BE2C (cell line): ENCODE measurements around the gene ASS1.
"Not testable (repeated sequence)": the region's sequence is repeated elsewhere in the genome, so short reads cannot be mapped to it uniquely, and the experiment has no call there.

Experiments used
- DNase-seq: peaks from one replicate; pipeline ENCODE4 v3.0.0-alpha.2; 2020
- H3K27me3 ChIP-seq: fragments of 250-450 bp; sonication (Bioruptor Pico); 2 replicates; pipeline ENCODE4 v1.5.1; 2020; ENCODE audit warnings: mild to moderate bottlenecking
- H3K36me3 ChIP-seq: fragments of 250-450 bp; sonication (Bioruptor Pico); 2 replicates; pipeline ENCODE4 v1.5.1; 2020; ENCODE audit warnings: mild to moderate bottlenecking
- H3K4me1 ChIP-seq: fragments of 250-450 bp; sonication (Bioruptor Pico); 2 replicates; pipeline ENCODE4 v1.5.1; 2020
- H3K4me3 ChIP-seq: 2 replicates; pipeline ENCODE4 v1.5.1; 2011; ENCODE audit warnings: low read depth, low read length
- H3K9me3 ChIP-seq: fragments of 250-450 bp; sonication (Bioruptor Pico); 2 replicates; pipeline ENCODE4 v1.5.1; 2020
- TF ChIP-seq, protein P1 (sequence below): IDR thresholded peaks from 2 replicates; pipeline ENCODE4 v1.5.1; 2012; ENCODE audit warnings: mild to moderate bottlenecking, low read depth, low read length

The ASS1 gene

GRCh38 chr9:130432362-130432761 lies 12.4 kb upstream of the ASS1 start:
- no peak for DNase-seq
- H3K9me3 ChIP-seq: no peaks in the 10 kb centered on the region
- H3K4me1 ChIP-seq: peaks cover 12% of the 10 kb centered on the region
- H3K36me3 ChIP-seq: no peaks in the 10 kb centered on the region
- H3K27me3 ChIP-seq: no peaks in the 10 kb centered on the region
- H3K4me3 ChIP-seq: no peak overlapping the region
- TF ChIP-seq, protein P1, sequence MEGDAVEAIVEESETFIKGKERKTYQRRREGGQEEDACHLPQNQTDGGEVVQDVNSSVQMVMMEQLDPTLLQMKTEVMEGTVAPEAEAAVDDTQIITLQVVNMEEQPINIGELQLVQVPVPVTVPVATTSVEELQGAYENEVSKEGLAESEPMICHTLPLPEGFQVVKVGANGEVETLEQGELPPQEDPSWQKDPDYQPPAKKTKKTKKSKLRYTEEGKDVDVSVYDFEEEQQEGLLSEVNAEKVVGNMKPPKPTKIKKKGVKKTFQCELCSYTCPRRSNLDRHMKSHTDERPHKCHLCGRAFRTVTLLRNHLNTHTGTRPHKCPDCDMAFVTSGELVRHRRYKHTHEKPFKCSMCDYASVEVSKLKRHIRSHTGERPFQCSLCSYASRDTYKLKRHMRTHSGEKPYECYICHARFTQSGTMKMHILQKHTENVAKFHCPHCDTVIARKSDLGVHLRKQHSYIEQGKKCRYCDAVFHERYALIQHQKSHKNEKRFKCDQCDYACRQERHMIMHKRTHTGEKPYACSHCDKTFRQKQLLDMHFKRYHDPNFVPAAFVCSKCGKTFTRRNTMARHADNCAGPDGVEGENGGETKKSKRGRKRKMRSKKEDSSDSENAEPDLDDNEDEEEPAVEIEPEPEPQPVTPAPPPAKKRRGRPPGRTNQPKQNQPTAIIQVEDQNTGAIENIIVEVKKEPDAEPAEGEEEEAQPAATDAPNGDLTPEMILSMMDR: peak; percentile 45

DNA sequence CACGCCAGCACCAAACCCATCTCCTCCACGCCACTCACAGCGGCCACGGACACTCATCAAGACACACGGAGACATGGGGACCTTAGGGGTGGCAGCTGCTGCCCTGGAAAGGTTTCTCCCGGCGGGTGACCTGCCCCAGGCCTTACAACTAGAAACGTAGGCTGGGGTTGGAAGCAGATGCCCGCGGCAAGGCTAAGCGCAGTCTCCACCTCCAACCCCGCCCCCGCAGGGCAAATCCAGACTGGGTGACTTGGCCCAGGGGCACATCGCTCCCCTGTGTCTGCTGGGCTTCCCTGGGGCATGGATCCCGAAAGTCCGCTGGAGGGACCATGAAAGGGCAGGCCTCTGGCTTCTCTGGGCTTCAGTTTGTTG lies 12.0 kb upstream of the ASS1 start:
- H3K27me3 ChIP-seq: no peaks in the 10 kb centered on the region

DNA sequence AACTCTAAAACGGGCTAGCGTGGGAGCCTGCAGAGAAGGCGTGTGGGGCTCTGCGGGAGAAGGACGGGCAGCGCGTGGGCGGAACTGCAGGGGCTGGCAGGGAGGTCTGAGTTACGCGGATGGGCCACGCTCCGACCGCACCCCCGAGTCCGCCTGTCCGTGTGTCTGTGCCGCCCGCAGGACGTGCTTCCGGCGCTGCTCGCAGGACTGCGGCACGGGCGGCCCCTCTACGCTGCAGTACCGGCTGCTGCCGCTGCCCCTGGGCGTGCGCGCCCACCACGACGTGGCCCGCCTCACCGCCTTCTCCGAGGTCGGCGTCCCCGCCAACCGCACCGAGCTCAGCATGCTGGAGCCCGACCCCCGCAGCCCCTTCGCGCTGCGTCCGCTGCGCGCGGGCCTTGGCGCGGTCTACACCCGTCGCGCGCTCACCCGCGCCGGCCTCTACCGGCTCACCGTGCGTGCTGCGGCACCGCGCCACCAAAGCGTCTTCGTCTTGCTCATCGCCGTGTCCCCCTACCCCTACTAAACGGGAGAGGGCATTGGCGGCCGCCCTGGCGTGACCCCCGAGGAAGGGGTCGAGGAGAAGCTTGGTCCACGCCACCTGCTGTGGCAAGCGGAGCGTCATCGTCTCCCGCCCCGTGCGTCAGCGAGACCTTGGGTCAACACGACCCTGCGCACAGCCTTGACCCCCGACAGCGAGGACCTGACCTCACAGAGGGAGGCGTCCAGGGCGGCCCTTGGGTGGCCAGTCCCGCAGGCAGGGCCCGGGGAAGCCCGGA lies 11.4 kb upstream of the ASS1 start:
- Histone ChIP-seq H3K27me3 (no peaks in the 10 kb centered on the region), H3K4me3 (peak overlapping the region; percentile 45)

More for the DNA sequence above, 12.0 kb upstream of the ASS1 start:
- Histone ChIP-seq H3K4me1 (peaks cover 12% of the 10 kb centered on the region), H3K9me3 (no peaks in the 10 kb centered on the region), H3K4me3 (peak overlapping the region; percentile 21), H3K36me3 (no peaks in the 10 kb centered on the region)
- no peak for DNase-seq
- TF ChIP-seq, protein P1: no peak

GRCh38 chr9:130433947-130434262 lies 10.9 kb upstream of the ASS1 start:
- Histone ChIP-seq H3K4me1 (peaks cover 12% of the 10 kb centered on the region), H3K4me3 (no peak overlapping the region), H3K9me3 (no peaks in the 10 kb centered on the region), H3K36me3 (no peaks in the 10 kb centered on the region), H3K27me3 (no peaks in the 10 kb centered on the region)
- TF ChIP-seq, protein P1: no peak
- no peak for DNase-seq

More for the DNA sequence above, 11.4 kb upstream of the ASS1 start:
- peak; percentile 89 for DNase-seq
- H3K4me1 ChIP-seq: peaks cover 12% of the 10 kb centered on the region
- TF ChIP-seq, protein P1: peak; percentile 44
- no peaks in the 10 kb centered on the region for H3K36me3 ChIP-seq
- no peaks in the 10 kb centered on the region for H3K9me3 ChIP-seq

- H3K9me3 ChIP-seq, DNase-seq, H3K27me3 ChIP-seq, H3K4me3 ChIP-seq, H3K36me3 ChIP-seq: not testable (repeated sequence)
- peaks cover 12% of the 10 kb centered on the region for H3K4me1 ChIP-seq
Measured at GRCh38 chr9:130434656-130435055, 10.1 kb upstream of the ASS1 start.

DNA sequence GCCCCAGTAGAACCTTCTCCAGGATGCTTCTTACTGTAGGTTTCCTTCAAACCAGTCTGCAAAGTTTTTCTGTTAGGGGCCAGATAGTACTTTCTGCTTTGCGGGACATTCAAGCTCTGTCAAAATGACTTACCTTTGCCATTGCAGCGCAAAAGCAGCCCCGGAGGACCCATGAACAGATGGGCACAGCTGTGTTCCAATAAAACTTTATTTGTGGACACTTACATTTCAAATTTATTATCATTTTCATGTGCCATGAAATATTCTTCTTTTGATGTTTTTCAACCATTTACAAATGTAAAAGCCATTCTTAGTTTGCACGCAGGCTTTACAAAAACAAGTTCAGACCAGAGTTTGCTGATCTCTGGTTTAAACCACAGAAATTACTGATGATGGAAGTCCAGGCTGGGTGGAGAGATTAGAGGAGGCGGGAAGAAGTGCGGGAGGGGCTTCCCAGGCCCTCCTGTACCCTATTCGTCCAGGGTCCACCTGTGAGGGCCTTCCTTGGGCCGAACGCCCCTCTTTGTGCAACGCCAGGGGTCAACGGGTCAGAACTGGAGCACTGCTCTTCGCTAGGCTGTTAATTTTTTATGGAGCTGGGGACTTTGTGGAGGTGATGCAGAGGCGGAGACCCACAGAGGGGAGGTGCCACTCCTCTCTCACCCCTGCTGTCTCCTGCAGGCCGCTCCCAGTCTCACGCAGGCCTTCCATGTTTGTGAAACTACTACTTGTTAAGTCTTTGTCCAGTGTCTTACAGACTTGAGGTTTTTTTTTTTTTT lies 7.6 kb upstream of the ASS1 start:
- Histone ChIP-seq H3K4me3 (no peak overlapping the region), H3K9me3 (no peaks in the 10 kb centered on the region), H3K4me1 (peaks cover 11% of the 10 kb centered on the region), H3K27me3 (no peaks in the 10 kb centered on the region), H3K36me3 (no peaks in the 10 kb centered on the region)
- no peak for DNase-seq
- TF ChIP-seq, protein P1: no peak
